Measurements from ENCODE around the gene TSC1.

TSC1 gene

GRCh38 chr9:132863096-132863495 is 81.3 kb downstream of the TSC1 start:
- peaks cover 3% of the 10 kb centered on the region for H3K4me1 ChIP-seq (ENCODE audit: control insufficient read depth, insufficient read depth, low read length)
- H3K9me3 ChIP-seq (ENCODE audit: control insufficient read depth, insufficient read depth, low read length), result no peaks in the 10 kb centered on the region
- H3K36me3 ChIP-seq (ENCODE audit: control insufficient read depth, insufficient read depth, low read length), result no peaks in the 10 kb centered on the region
- WGBS (ENCODE audit: insufficient coverage, insufficient read length), result no CpG with 5 or more reads among the region's 12 CpGs
- no peaks in the 10 kb centered on the region for H3K27me3 ChIP-seq (ENCODE audit: control insufficient read depth, insufficient read depth, low read length)
- DNase-seq (ENCODE audit: low read depth, low spot score), result no peak
- H3K4me3 ChIP-seq (ENCODE audit: low read length), result no peak overlapping the region
- no peak overlapping the region for H3K27ac ChIP-seq (ENCODE audit: low read length)

GRCh38 chr9:132862533-132862932 is 81.9 kb downstream of the TSC1 start:
- Histone ChIP-seq H3K27me3 (ENCODE audit: control insufficient read depth, insufficient read depth, low read length) (no peaks in the 10 kb centered on the region), H3K4me3 (ENCODE audit: low read length) (no peak overlapping the region), H3K27ac (ENCODE audit: low read length) (no peak overlapping the region), H3K9me3 (ENCODE audit: control insufficient read depth, insufficient read depth, low read length) (no peaks in the 10 kb centered on the region), H3K36me3 (ENCODE audit: control insufficient read depth, insufficient read depth, low read length) (no peaks in the 10 kb centered on the region), H3K4me1 (ENCODE audit: control insufficient read depth, insufficient read depth, low read length) (peaks cover 8% of the 10 kb centered on the region)
- DNase-seq (ENCODE audit: low read depth, low spot score), result no peak
- no CpG with 5 or more reads among the region's 6 CpGs for WGBS (ENCODE audit: insufficient coverage, insufficient read length)

DNA sequence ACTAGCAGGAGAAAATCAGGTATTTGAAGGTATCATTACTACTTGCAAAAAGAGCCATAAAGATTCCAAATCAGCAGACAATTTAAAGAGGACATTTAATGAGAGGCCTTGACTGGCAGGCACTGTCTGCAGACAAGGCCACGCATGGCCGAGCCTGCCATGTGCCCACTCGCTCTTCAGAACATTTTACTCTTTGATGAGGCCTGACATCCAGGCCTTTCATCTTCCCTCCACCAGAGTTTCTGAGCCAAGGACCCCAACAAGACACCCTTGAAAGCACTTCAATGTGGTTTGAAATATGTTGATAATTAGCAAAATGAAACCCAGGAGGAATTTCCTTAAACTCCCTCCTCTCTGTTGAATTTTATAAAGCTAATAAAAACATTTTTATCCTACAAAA is 82.8 kb downstream of the TSC1 start:
- H3K27me3 ChIP-seq (ENCODE audit: control insufficient read depth, insufficient read depth, low read length), result no peaks in the 10 kb centered on the region
- no peak for DNase-seq (ENCODE audit: low read depth, low spot score)
- H3K4me1 ChIP-seq (ENCODE audit: control insufficient read depth, insufficient read depth, low read length), result peaks cover 12% of the 10 kb centered on the region
- WGBS (ENCODE audit: insufficient coverage, insufficient read length), result no CpG with 5 or more reads among the region's 3 CpGs
- H3K4me3 ChIP-seq (ENCODE audit: low read length), result no peak overlapping the region
- no peaks in the 10 kb centered on the region for H3K9me3 ChIP-seq (ENCODE audit: control insufficient read depth, insufficient read depth, low read length)
- no peaks in the 10 kb centered on the region for H3K36me3 ChIP-seq (ENCODE audit: control insufficient read depth, insufficient read depth, low read length)
- H3K27ac ChIP-seq (ENCODE audit: low read length), result no peak overlapping the region

GRCh38 chr9:132858751-132859150 is 85.7 kb downstream of the TSC1 start:
- no peaks in the 10 kb centered on the region for H3K36me3 ChIP-seq (ENCODE audit: control insufficient read depth, insufficient read depth, low read length)
- H3K4me1 ChIP-seq (ENCODE audit: control insufficient read depth, insufficient read depth, low read length), result peaks cover 9% of the 10 kb centered on the region
- no peak overlapping the region for H3K4me3 ChIP-seq (ENCODE audit: low read length)
- no peak for DNase-seq (ENCODE audit: low read depth, low spot score)
- H3K27me3 ChIP-seq (ENCODE audit: control insufficient read depth, insufficient read depth, low read length), result no peaks in the 10 kb centered on the region
- no CpG with 5 or more reads among the region's 7 CpGs for WGBS (ENCODE audit: insufficient coverage, insufficient read length)
- no peak overlapping the region for H3K27ac ChIP-seq (ENCODE audit: low read length)
- H3K9me3 ChIP-seq (ENCODE audit: control insufficient read depth, insufficient read depth, low read length), result no peaks in the 10 kb centered on the region

GRCh38 chr9:132857616-132858342 is 86.6 kb downstream of the TSC1 start:
- DNase-seq (ENCODE audit: low read depth, low spot score), result no peak
- H3K4me3 ChIP-seq (ENCODE audit: low read length), result no peak overlapping the region; the same call in 1 of the 2 replicates
- H3K36me3 ChIP-seq (ENCODE audit: control insufficient read depth, insufficient read depth, low read length), result no peaks in the 10 kb centered on the region
- H3K9me3 ChIP-seq (ENCODE audit: control insufficient read depth, insufficient read depth, low read length), result no peaks in the 10 kb centered on the region
- no peak overlapping the region for H3K27ac ChIP-seq (ENCODE audit: low read length)
- no peaks in the 10 kb centered on the region for H3K27me3 ChIP-seq (ENCODE audit: control insufficient read depth, insufficient read depth, low read length)
- peaks cover 9% of the 10 kb centered on the region for H3K4me1 ChIP-seq (ENCODE audit: control insufficient read depth, insufficient read depth, low read length)
- no CpG with 5 or more reads among the region's 24 CpGs for WGBS (ENCODE audit: insufficient coverage, insufficient read length)

- H3K4me1 ChIP-seq (ENCODE audit: control insufficient read depth, insufficient read depth, low read length), result peaks cover 9% of the 10 kb centered on the region
- H3K36me3 ChIP-seq (ENCODE audit: control insufficient read depth, insufficient read depth, low read length), result no peaks in the 10 kb centered on the region
- no peaks in the 10 kb centered on the region for H3K9me3 ChIP-seq (ENCODE audit: control insufficient read depth, insufficient read depth, low read length)
- H3K4me3 ChIP-seq (ENCODE audit: low read length), result no peak overlapping the region
- no peaks in the 10 kb centered on the region for H3K27me3 ChIP-seq (ENCODE audit: control insufficient read depth, insufficient read depth, low read length)
- no peak overlapping the region for H3K27ac ChIP-seq (ENCODE audit: low read length)
- no CpG with 5 or more reads among the region's 8 CpGs for WGBS (ENCODE audit: insufficient coverage, insufficient read length)
- no peak for DNase-seq (ENCODE audit: low read depth, low spot score)
Measured at GRCh38 chr9:132857031-132857430, 87.4 kb downstream of the TSC1 start.

- WGBS (ENCODE audit: insufficient coverage, insufficient read length), result no CpG with 5 or more reads among the region's 5 CpGs
Measured at GRCh38 chr9:132855904-132856303, 88.5 kb downstream of the TSC1 start.

GRCh38 chr9:132854832-132855231 is 89.6 kb downstream of the TSC1 start:
- no peak for DNase-seq (ENCODE audit: low read depth, low spot score)
- WGBS (ENCODE audit: insufficient coverage, insufficient read length), result no CpG with 5 or more reads among the region's 10 CpGs
- no peaks in the 10 kb centered on the region for H3K36me3 ChIP-seq (ENCODE audit: control insufficient read depth, insufficient read depth, low read length)
- H3K4me1 ChIP-seq (ENCODE audit: control insufficient read depth, insufficient read depth, low read length), result peaks cover 9% of the 10 kb centered on the region
- no peaks in the 10 kb centered on the region for H3K9me3 ChIP-seq (ENCODE audit: control insufficient read depth, insufficient read depth, low read length)
- no peak overlapping the region for H3K4me3 ChIP-seq (ENCODE audit: low read length)
- no peak overlapping the region for H3K27ac ChIP-seq (ENCODE audit: low read length)
- no peaks in the 10 kb centered on the region for H3K27me3 ChIP-seq (ENCODE audit: control insufficient read depth, insufficient read depth, low read length)

More at GRCh38 chr9:132855904-132856303, 88.5 kb downstream of the TSC1 start:
- Histone ChIP-seq H3K27me3 (ENCODE audit: control insufficient read depth, insufficient read depth, low read length) (no peaks in the 10 kb centered on the region), H3K27ac (ENCODE audit: low read length) (no peak overlapping the region), H3K4me3 (ENCODE audit: low read length) (no peak overlapping the region), H3K9me3 (ENCODE audit: control insufficient read depth, insufficient read depth, low read length) (no peaks in the 10 kb centered on the region), H3K4me1 (ENCODE audit: control insufficient read depth, insufficient read depth, low read length) (peaks cover 9% of the 10 kb centered on the region), H3K36me3 (ENCODE audit: control insufficient read depth, insufficient read depth, low read length) (no peaks in the 10 kb centered on the region)
- DNase-seq (ENCODE audit: low read depth, low spot score), result no peak

DNA sequence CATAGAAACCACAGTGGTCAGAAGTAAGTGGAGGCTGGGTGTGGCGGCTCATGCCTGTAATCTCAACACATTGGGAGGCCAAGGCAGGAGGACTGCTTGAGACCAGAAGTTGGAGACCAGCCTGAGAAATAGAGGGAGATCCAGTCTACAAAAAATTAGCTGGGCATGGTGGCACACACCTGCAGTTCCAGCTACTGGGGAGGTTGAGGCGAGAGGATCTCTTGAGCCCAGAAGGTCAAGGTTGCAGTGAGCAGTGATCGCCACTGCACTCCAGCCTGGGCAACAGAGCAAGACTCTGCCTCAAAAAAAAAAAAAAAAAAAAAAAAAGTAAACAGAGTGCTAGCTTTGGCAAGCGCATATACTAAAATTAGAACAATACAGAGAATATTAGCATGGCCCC is 90.9 kb downstream of the TSC1 start:
- Histone ChIP-seq H3K27ac (ENCODE audit: low read length) (no peak overlapping the region), H3K36me3 (ENCODE audit: control insufficient read depth, insufficient read depth, low read length) (no peaks in the 10 kb centered on the region), H3K27me3 (ENCODE audit: control insufficient read depth, insufficient read depth, low read length) (no peaks in the 10 kb centered on the region), H3K9me3 (ENCODE audit: control insufficient read depth, insufficient read depth, low read length) (no peaks in the 10 kb centered on the region), H3K4me1 (ENCODE audit: control insufficient read depth, insufficient read depth, low read length) (peaks cover 9% of the 10 kb centered on the region), H3K4me3 (ENCODE audit: low read length) (no peak overlapping the region)
- no peak for DNase-seq (ENCODE audit: low read depth, low spot score)
- WGBS (ENCODE audit: insufficient coverage, insufficient read length), result no CpG with 5 or more reads among the region's 4 CpGs

DNA sequence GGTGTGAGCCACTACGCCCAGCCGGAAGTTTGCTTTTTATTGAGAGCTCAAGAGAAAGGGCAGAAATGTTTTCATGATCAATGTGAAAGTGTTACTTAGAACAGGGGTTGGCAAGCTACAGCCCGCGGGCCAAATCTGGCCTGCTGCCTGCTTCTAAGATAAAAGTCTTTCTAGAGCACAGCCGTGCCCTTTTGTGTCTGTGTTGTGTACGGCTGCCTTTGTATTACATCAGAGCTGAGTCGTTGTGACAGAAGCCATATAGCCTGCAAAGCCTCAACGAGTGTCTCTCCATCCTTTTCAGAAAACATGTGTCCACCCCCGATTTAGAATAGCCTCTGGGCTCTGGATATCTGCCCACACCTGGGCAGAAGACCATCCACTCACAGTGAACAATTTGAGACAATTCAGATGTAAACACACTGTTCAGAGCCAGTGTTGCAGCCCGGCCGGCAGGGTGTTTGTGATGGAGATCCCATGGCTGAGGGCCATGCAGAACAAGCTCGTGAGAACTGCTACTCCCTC is 95.2 kb downstream of the TSC1 start:
- no peaks in the 10 kb centered on the region; the same call in 1 of the 2 replicates for H3K4me1 ChIP-seq (ENCODE audit: control insufficient read depth, insufficient read depth, low read length)
- no CpG with 5 or more reads among the region's 12 CpGs for WGBS (ENCODE audit: insufficient coverage, insufficient read length)
- H3K36me3 ChIP-seq (ENCODE audit: control insufficient read depth, insufficient read depth, low read length), result no peaks in the 10 kb centered on the region

More for the DNA sequence above, 95.2 kb downstream of the TSC1 start:
- no peaks in the 10 kb centered on the region for H3K27me3 ChIP-seq (ENCODE audit: control insufficient read depth, insufficient read depth, low read length)
- H3K27ac ChIP-seq (ENCODE audit: low read length), result no peak overlapping the region
- no peak for DNase-seq (ENCODE audit: low read depth, low spot score)
- no peaks in the 10 kb centered on the region for H3K9me3 ChIP-seq (ENCODE audit: control insufficient read depth, insufficient read depth, low read length)
- H3K4me3 ChIP-seq (ENCODE audit: low read length), result no peak overlapping the region

Measured in iPS DF 6.9 (cell line).